NT2/D1 (cell line): ENCODE data around the gene DOK1.

ENCODE experiments used
- DNase-seq: peaks from one replicate; pipeline ENCODE4 v3.0.0-alpha.2; 2011; ENCODE audit warnings: low read depth, low spot score
- H3K27me3 ChIP-seq: 2 replicates; pipeline ENCODE4 v1.6.0; 2011; ENCODE audit warnings: mild to moderate bottlenecking; ENCODE audit not compliant: insufficient read length, insufficient read depth
- H3K36me3 ChIP-seq: 2 replicates; pipeline ENCODE4 v1.6.1; 2011; ENCODE audit warnings: mild to moderate bottlenecking, low read length, mixed read lengths; ENCODE audit not compliant: insufficient read depth, insufficient read length
- H3K4me1 ChIP-seq: 2 replicates; pipeline ENCODE4 v1.5.1; 2011; ENCODE audit not compliant: insufficient read depth, insufficient read length
- H3K4me3 ChIP-seq: 2 replicates; pipeline ENCODE4 v1.5.1; 2011; ENCODE audit warnings: low read depth; ENCODE audit not compliant: insufficient read length
- H3K9ac ChIP-seq: 2 replicates; pipeline ENCODE4 v1.6.0; 2011; ENCODE audit warnings: low read depth; ENCODE audit not compliant: insufficient read length
- H3K9me3 ChIP-seq: 2 replicates; pipeline ENCODE4 v1.5.1; 2011; ENCODE audit warnings: mild to moderate bottlenecking, low read length; ENCODE audit not compliant: insufficient read depth
- SUZ12 ChIP-seq: IDR thresholded peaks from 2 replicates; pipeline ENCODE4 v1.6.1; 2011; ENCODE audit not compliant: insufficient read length, insufficient read depth; ENCODE audit errors: extremely low read depth
- YY1 ChIP-seq: IDR thresholded peaks from 2 replicates; pipeline ENCODE4 v1.6.1; 2011; ENCODE audit not compliant: insufficient read length, insufficient read depth
- ZNF274 ChIP-seq: IDR thresholded peaks from 2 replicates; pipeline ENCODE4 v1.6.1; 2011; ENCODE audit warnings: mild to moderate bottlenecking, low read depth, low read length

The DOK1 gene

DNA sequence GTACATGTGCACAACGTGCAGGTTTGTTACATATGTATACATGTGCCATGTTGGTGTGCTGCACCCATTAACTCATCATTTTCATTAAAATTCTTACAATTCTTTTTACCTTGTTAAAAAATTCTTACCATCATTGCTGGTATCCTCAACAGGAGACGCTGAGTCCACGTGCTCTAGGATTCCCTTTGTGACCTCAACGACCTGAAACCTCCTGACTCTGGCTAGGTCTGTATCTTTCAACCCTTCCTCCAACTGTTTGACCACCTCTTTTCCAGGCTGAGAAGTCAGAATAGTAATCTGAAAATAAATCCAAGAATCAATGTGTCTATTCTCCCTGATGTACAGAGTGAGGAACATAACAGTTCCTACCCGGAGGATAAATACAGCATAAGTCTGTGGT, 52.4 kb downstream of the DOK1 start:
- DNase-seq: no peak
- Histone ChIP-seq H3K9me3 (no peaks in the 10 kb centered on the region), H3K9ac (no peak overlapping the region), H3K27me3 (no peaks in the 10 kb centered on the region), H3K36me3 (no peaks in the 10 kb centered on the region), H3K4me1 (no peaks in the 10 kb centered on the region), H3K4me3 (no peak overlapping the region)
- TF ChIP-seq ZNF274 (no peak), YY1 (no peak), SUZ12 (no peak)
